Ectodermal cell (in vitro differentiated cells): ENCODE data around the gene ACP3.

Experiments
- H3K27ac ChIP-seq: 2 replicates; pipeline ENCODE4 v1.7.0; 2013; ENCODE audit warnings: mild to moderate bottlenecking, low read depth, low read length; ENCODE audit not compliant: insufficient read depth, poor library complexity, severe bottlenecking
- H3K27me3 ChIP-seq: 2 replicates; pipeline ENCODE4 v1.7.0; 2013; ENCODE audit warnings: mild to moderate bottlenecking, low read length; ENCODE audit not compliant: insufficient read depth, control insufficient read depth, poor library complexity, severe bottlenecking
- H3K36me3 ChIP-seq: one replicate; pipeline ENCODE4 v1.7.0; 2013; ENCODE audit warnings: low read length; ENCODE audit not compliant: control insufficient read depth, insufficient read depth
- H3K4me1 ChIP-seq: one replicate; pipeline ENCODE4 v1.7.0; 2013; ENCODE audit warnings: low read length; ENCODE audit not compliant: control insufficient read depth, insufficient read depth
- H3K4me3 ChIP-seq: 2 replicates; pipeline ENCODE4 v1.7.0; 2013; ENCODE audit warnings: low read depth, low read length, control low read depth; ENCODE audit not compliant: insufficient read depth
- H3K9me3 ChIP-seq: 2 replicates; pipeline ENCODE4 v1.7.0; 2013; ENCODE audit warnings: mild to moderate bottlenecking, low read length, moderate library complexity; ENCODE audit not compliant: control insufficient read depth
- WGBS, 2 experiments: methylation state at CpG; one replicate each; pipeline ENCODE4 v1.1.7; 2013; ENCODE audit warnings: missing lambda C conversion rate in 2 of 2; 5-methylcytosine and 5-hydroxymethylcytosine counted together

Gene ACP3

GRCh38 chr3:132311316-132311715 lies 5.9 kb upstream of the ACP3 start:
- Histone ChIP-seq H3K4me1 (no peaks in the 10 kb centered on the region), H3K4me3 (no peak overlapping the region), H3K36me3 (no peaks in the 10 kb centered on the region), H3K27ac (no peak overlapping the region), H3K27me3 (no peaks in the 10 kb centered on the region), H3K9me3 (no peaks in the 10 kb centered on the region)
- 91 to 92% methylated on average over 2 to 3 of the region's 3 CpGs for WGBS, 2 experiments

- WGBS, 2 experiments = 90 to 92% methylated on average over 2 of the region's 2 CpGs
Measured at GRCh38 chr3:132311841-132312240, 5.4 kb upstream of the ACP3 start.

GRCh38 chr3:132315851-132316250 lies 1.4 kb upstream of the ACP3 start:
- Histone ChIP-seq H3K4me3 (no peak overlapping the region), H3K36me3 (no peaks in the 10 kb centered on the region), H3K9me3 (no peaks in the 10 kb centered on the region), H3K27me3 (no peaks in the 10 kb centered on the region), H3K27ac (no peak overlapping the region), H3K4me1 (no peaks in the 10 kb centered on the region)
- WGBS, 2 experiments = 94% methylated on average over 1 of the region's 1 CpG

More at GRCh38 chr3:132311841-132312240, 5.4 kb upstream of the ACP3 start:
- H3K36me3 ChIP-seq = no peaks in the 10 kb centered on the region
- no peak overlapping the region for H3K4me3 ChIP-seq
- no peak overlapping the region for H3K27ac ChIP-seq
- H3K4me1 ChIP-seq = no peaks in the 10 kb centered on the region
- H3K27me3 ChIP-seq = no peaks in the 10 kb centered on the region
- H3K9me3 ChIP-seq = no peaks in the 10 kb centered on the region

- H3K4me3 ChIP-seq = no peak overlapping the region
- no peaks in the 10 kb centered on the region for H3K36me3 ChIP-seq
- 91 to 100% methylated on average over 1 of the region's 1 CpG for WGBS, 2 experiments
- no peaks in the 10 kb centered on the region for H3K4me1 ChIP-seq
- no peaks in the 10 kb centered on the region for H3K9me3 ChIP-seq
- H3K27ac ChIP-seq = no peak overlapping the region
- no peaks in the 10 kb centered on the region for H3K27me3 ChIP-seq
Measured at GRCh38 chr3:132318451-132318850, 1.2 kb downstream of the ACP3 start.

GRCh38 chr3:132321304-132321703 lies 4.1 kb downstream of the ACP3 start:
- no peaks in the 10 kb centered on the region for H3K4me1 ChIP-seq
- 94 to 95% methylated on average over 3 of the region's 3 CpGs for WGBS, 2 experiments

GRCh38 chr3:132325103-132325606 lies 7.9 kb downstream of the ACP3 start:
- no peaks in the 10 kb centered on the region for H3K27me3 ChIP-seq
- H3K4me3 ChIP-seq = no peak overlapping the region
- no peaks in the 10 kb centered on the region for H3K4me1 ChIP-seq
- H3K9me3 ChIP-seq = no peaks in the 10 kb centered on the region
- no peaks in the 10 kb centered on the region for H3K36me3 ChIP-seq
- H3K27ac ChIP-seq = no peak overlapping the region
- WGBS, 2 experiments = 91 to 93% methylated on average over 4 of the region's 4 CpGs

More at GRCh38 chr3:132321304-132321703, 4.1 kb downstream of the ACP3 start:
- Histone ChIP-seq H3K4me3 (no peak overlapping the region), H3K9me3 (no peaks in the 10 kb centered on the region), H3K27me3 (no peaks in the 10 kb centered on the region), H3K27ac (no peak overlapping the region), H3K36me3 (no peaks in the 10 kb centered on the region)

- no peaks in the 10 kb centered on the region for H3K36me3 ChIP-seq
- H3K9me3 ChIP-seq = no peaks in the 10 kb centered on the region
- H3K27me3 ChIP-seq = no peaks in the 10 kb centered on the region
- no peak overlapping the region for H3K4me3 ChIP-seq
- WGBS, 2 experiments = 90 to 92% methylated on average over 2 of the region's 2 CpGs
- no peak overlapping the region for H3K27ac ChIP-seq
- no peaks in the 10 kb centered on the region for H3K4me1 ChIP-seq
Measured at GRCh38 chr3:132325634-132326033, 8.4 kb downstream of the ACP3 start.

GRCh38 chr3:132326251-132326650 lies 9.0 kb downstream of the ACP3 start:
- H3K9me3 ChIP-seq = no peaks in the 10 kb centered on the region
- H3K27me3 ChIP-seq = no peaks in the 10 kb centered on the region
- 95 to 96% methylated on average over 2 of the region's 2 CpGs for WGBS, 2 experiments
- no peak overlapping the region for H3K4me3 ChIP-seq
- no peaks in the 10 kb centered on the region for H3K36me3 ChIP-seq
- no peaks in the 10 kb centered on the region for H3K4me1 ChIP-seq
- no peak overlapping the region for H3K27ac ChIP-seq

- no peaks in the 10 kb centered on the region for H3K27me3 ChIP-seq
- 94 to 95% methylated on average over 6 of the region's 6 CpGs for WGBS, 2 experiments
- H3K36me3 ChIP-seq = no peaks in the 10 kb centered on the region
- no peaks in the 10 kb centered on the region for H3K9me3 ChIP-seq
- H3K4me1 ChIP-seq = no peaks in the 10 kb centered on the region
- H3K27ac ChIP-seq = no peak overlapping the region
- H3K4me3 ChIP-seq = no peak overlapping the region
Measured at GRCh38 chr3:132332082-132332481, 14.9 kb downstream of the ACP3 start.

- 100% methylated on average over 1 of the region's 1 CpG for whole genome bisulfite sequencing, 2 experiments
- Histone ChIP-seq H3K36me3 (no peaks in the 10 kb centered on the region), H3K9me3 (no peaks in the 10 kb centered on the region), H3K4me3 (no peak overlapping the region), H3K4me1 (no peaks in the 10 kb centered on the region), H3K27me3 (no peaks in the 10 kb centered on the region), H3K27ac (no peak overlapping the region)
Measured at GRCh38 chr3:132332508-132332907, 15.3 kb downstream of the ACP3 start.

GRCh38 chr3:132341746-132342145 lies 24.5 kb downstream of the ACP3 start:
- Histone ChIP-seq H3K27me3 (no peaks in the 10 kb centered on the region), H3K36me3 (no peaks in the 10 kb centered on the region), H3K27ac (no peak overlapping the region), H3K4me3 (no peak overlapping the region), H3K4me1 (no peaks in the 10 kb centered on the region), H3K9me3 (no peaks in the 10 kb centered on the region)
- WGBS, 2 experiments = 89 to 96% methylated on average over 2 of the region's 2 CpGs
